Ishikawa (cell line): ENCODE results near the gene FSTL4.

ENCODE experiments used
- EP300 ChIP-seq: IDR thresholded peaks from 2 replicates; pipeline ENCODE4 v1.6.1; 2012; ENCODE audit warnings: borderline replicate concordance
- MAX ChIP-seq: IDR thresholded peaks from 2 replicates; pipeline ENCODE4 v1.6.1; 2012
- RAD21 ChIP-seq: IDR thresholded peaks from 2 replicates; pipeline ENCODE4 v1.6.1; 2012; ENCODE audit warnings: low read depth

GRCh38 chr5:133373121-133373870, 239.0 kb downstream of the FSTL4 start:
- TF ChIP-seq MAX (no peak), EP300 (no peak), RAD21 (no peak)
